K562 (cell line): ENCODE results near the gene LUZP1. TPM values are rescaled to one million over a fixed set of nuclear protein-coding genes. Genes with fewer than 3 reads are reported as not detected.

Source experiments
- ATF1 ChIP-seq, 2 experiments: fragments of 450-650 bp in 1 of 2; IDR thresholded peaks; 2 replicates each; pipeline ENCODE4 v1.6.1; 2016; ENCODE audit warnings: missing compliant biosample characterization in 1 of 2, missing genetic modification characterization in 1 of 2
- BMI1 ChIP-seq: fragments of 150-350 bp; IDR thresholded peaks from 2 replicates; pipeline ENCODE4 v1.6.1; 2014; ENCODE audit warnings: low read length
- CCNT2 ChIP-seq: IDR thresholded peaks from 2 replicates; pipeline ENCODE4 v1.6.1; 2011; ENCODE audit warnings: borderline replicate concordance, low read depth, mild to moderate bottlenecking, moderate library complexity, mixed read lengths, low read length; ENCODE audit not compliant: insufficient read length; ENCODE audit errors: extremely low read depth
- CHD4 ChIP-seq: fragments of 200-600 bp; sonication (generic); IDR thresholded peaks from 3 replicates; pipeline ENCODE4 v1.6.1; 2012; ENCODE audit warnings: low read depth, mild to moderate bottlenecking, mixed read lengths, low read length, inconsistent platforms; ENCODE audit not compliant: insufficient read depth, insufficient replicate concordance, poor library complexity, severe bottlenecking
- DMBX1 ChIP-seq: fragments of 250-450 bp; sonication (Bioruptor Pico); IDR thresholded peaks from 2 replicates; pipeline ENCODE4 v1.8.0; 2022; ENCODE audit warnings: inconsistent platforms, mild to moderate bottlenecking, moderate library complexity, borderline replicate concordance
- E2F3 ChIP-seq: fragments of 250-450 bp; sonication (Bioruptor Pico); IDR thresholded peaks from 2 replicates; pipeline ENCODE4 v1.4.0; 2020; ENCODE audit warnings: mild to moderate bottlenecking
- ETV6 ChIP-seq, 3 experiments: fragments of 150-350 bp in 1 of 3; sonication (generic) in 1 of 3; formaldehyde crosslinking in 1 of 3; IDR thresholded peaks; 2 replicates each; pipeline versions ENCODE4 v1.6.1 to v1.8.0; 2014 to 2022; ENCODE audit warnings: borderline replicate concordance in 2 of 3, low read depth in 2 of 3, antibody characterized with exemption in 1 of 3, low read length in 1 of 3, mild to moderate bottlenecking in 1 of 3, missing genetic modification reagents in 1 of 3
- FOXP1 ChIP-seq: sonication (generic); formaldehyde crosslinking; IDR thresholded peaks from 2 replicates; pipeline ENCODE4 v1.8.0; 2022; ENCODE audit warnings: mild to moderate bottlenecking, missing genetic modification reagents
- FUS ChIP-seq: fragments of 200-400 bp; formaldehyde crosslinking; optimal IDR thresholded peaks from 2 replicates; pipeline ENCODE3; 2017; ENCODE audit warnings: low read depth, low read length
- HES1 ChIP-seq: fragments of 450-650 bp; IDR thresholded peaks from 2 replicates; pipeline ENCODE4 v1.6.1; 2016; ENCODE audit warnings: low read depth, mild to moderate bottlenecking, moderate library complexity
- HNRNPUL1 ChIP-seq: fragments of 200-400 bp; formaldehyde crosslinking; IDR thresholded peaks from 2 replicates; pipeline ENCODE4 v1.6.1; 2017; ENCODE audit warnings: low read length
- KLF16 ChIP-seq: IDR thresholded peaks from 2 replicates; pipeline ENCODE4 v1.6.1; 2016; ENCODE audit warnings: antibody characterized with exemption
- NBN ChIP-seq: fragments of 450-650 bp; IDR thresholded peaks from 2 replicates; pipeline ENCODE4 v1.6.1; 2016; ENCODE audit warnings: low read depth, mild to moderate bottlenecking
- PHF8 ChIP-seq: fragments of 200-600 bp; sonication (generic); IDR thresholded peaks from 2 replicates; pipeline ENCODE4 v1.6.1; 2012; ENCODE audit warnings: mixed run types, mild to moderate bottlenecking, inconsistent platforms, low read length, moderate library complexity, borderline replicate concordance
- POLR3G ChIP-seq: IDR thresholded peaks from 2 replicates; pipeline ENCODE4 v1.6.1; 2011; ENCODE audit not compliant: insufficient read length, insufficient replicate concordance; ENCODE audit errors: extremely low read depth
- SMARCE1 ChIP-seq: fragments of 450-650 bp; IDR thresholded peaks from 2 replicates; pipeline ENCODE4 v1.7.1; 2016; ENCODE audit warnings: mild to moderate bottlenecking
- TSC22D4 ChIP-seq: fragments of 450-650 bp; IDR thresholded peaks from 2 replicates; pipeline ENCODE4 v1.6.1; 2016; ENCODE audit warnings: missing genetic modification characterization, missing biosample characterization, control low read depth
- USF1 ChIP-seq: sonication (generic); formaldehyde crosslinking; IDR thresholded peaks from 2 replicates; pipeline ENCODE4 v1.9.0; 2022; ENCODE audit warnings: mild to moderate bottlenecking, missing genetic modification reagents
- ZBTB8A ChIP-seq: fragments of 450-650 bp; IDR thresholded peaks from 2 replicates; pipeline ENCODE4 v1.6.1; 2018; ENCODE audit warnings: mild to moderate bottlenecking, moderate library complexity; ENCODE audit not compliant: partially characterized antibody
- ZBTB9 ChIP-seq: fragments of 450-650 bp; formaldehyde crosslinking; IDR thresholded peaks from 2 replicates; pipeline ENCODE4 v1.4.0; 2020; ENCODE audit warnings: mild to moderate bottlenecking, moderate library complexity
- ZNF232 ChIP-seq: sonication (generic); formaldehyde crosslinking; IDR thresholded peaks from 2 replicates; pipeline ENCODE4 v1.8.0; 2022; ENCODE audit warnings: mild to moderate bottlenecking, missing genetic modification reagents
- ZNF274 ChIP-seq: IDR thresholded peaks from 2 replicates; pipeline ENCODE4 v1.6.1; 2011; ENCODE audit warnings: low read depth, mild to moderate bottlenecking, low read length, moderate library complexity, borderline replicate concordance
- ZNF584 ChIP-seq: fragments of 200-800 bp; sonication (Bioruptor generic); IDR thresholded peaks from 2 replicates; pipeline ENCODE4 v1.6.1; 2016; ENCODE audit warnings: low read depth, mild to moderate bottlenecking, missing genetic modification characterization, missing compliant biosample characterization
- ZNF764 ChIP-seq: fragments of 250-450 bp; sonication (Bioruptor Pico); IDR thresholded peaks from 2 replicates; pipeline ENCODE4 v1.4.0; 2020; ENCODE audit warnings: low read depth, mild to moderate bottlenecking, moderate library complexity
- polyA plus RNA-seq, 8 experiments: library from polyadenylated mRNA; depleted of rRNA in 4 of 8; stranded (reverse) in 5 of 8; unstranded in 3 of 8; fragments of >200 nt; fragmentation: Nextera tagmentation in 2 of 8; fragmentation: Illumina TruSeq in 1 of 8; extraction: Ambion mirVana in 2 of 8; extraction: Trizol in 1 of 8; gene quantifications; 2 replicates each; pipeline versions ENCODE4 v1.2.1 to v1.2.3, GENCODE V29; 2011 to 2014; ENCODE audit warnings: inconsistent platforms in 1 of 8, missing spikeins in 1 of 8
- total RNA-seq, 7 experiments: library from RNA; depleted of rRNA in 6 of 7; stranded (reverse); fragments of >200 nt in 6 of 7; fragmentation: Illumina TruSeq in 2 of 7; extraction: Trizol in 2 of 7; gene quantifications; 2 replicates each; pipeline versions ENCODE4 v1.2.1 to v1.2.3, GENCODE V29; 2011 to 2021; ENCODE audit warnings: low replicate concordance in 1 of 7
- TF ChIP-seq, protein P1 (sequence below): IDR thresholded peaks from 2 replicates; pipeline ENCODE4 v1.6.1; 2014; ENCODE audit warnings: antibody characterized with exemption

LUZP1 gene
- total and polyA plus RNA-seq, 9 of the 15 experiments (the other 6 are each of a cell fraction or from before 2014, with no cell fraction given), result 6.5 to 19.1 (median 12.4) TPM

DNA sequence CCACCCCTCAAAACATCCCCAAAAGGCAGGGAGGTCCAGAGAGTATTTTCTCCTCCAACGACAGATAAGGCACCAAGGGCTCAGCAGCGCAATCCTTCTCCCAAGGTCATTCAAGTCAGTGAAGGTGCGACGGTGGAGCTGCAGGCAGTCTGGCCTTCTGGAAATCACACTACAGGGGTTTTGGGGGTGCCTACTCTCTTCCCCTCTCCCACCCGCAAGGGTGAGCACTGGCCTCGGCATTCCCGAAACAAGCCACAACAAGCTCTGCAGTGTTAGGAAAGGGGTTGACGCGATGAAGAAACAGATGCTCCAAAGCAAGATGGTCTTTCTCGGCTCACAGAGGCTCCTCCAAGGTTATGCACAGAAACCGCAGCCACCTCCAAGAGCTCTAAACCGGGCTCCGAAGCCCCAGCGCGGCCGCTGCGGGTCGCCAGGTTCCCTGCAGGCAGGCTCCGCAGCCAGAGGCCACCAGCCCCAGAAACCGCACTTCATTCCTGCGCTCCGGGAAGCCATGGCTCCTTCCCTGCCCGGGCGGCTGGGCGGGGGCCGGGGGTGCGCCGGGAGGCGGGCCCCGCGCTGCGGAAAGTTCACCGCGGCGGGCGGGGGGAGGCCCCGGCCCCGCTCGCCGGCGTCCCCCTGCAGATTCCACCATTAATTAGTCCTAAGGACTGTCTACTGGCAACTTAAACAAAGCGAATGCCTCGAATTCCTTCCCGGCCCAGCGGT, 1.1 kb downstream of the LUZP1 start (continued):
- TF ChIP-seq, protein P1, sequence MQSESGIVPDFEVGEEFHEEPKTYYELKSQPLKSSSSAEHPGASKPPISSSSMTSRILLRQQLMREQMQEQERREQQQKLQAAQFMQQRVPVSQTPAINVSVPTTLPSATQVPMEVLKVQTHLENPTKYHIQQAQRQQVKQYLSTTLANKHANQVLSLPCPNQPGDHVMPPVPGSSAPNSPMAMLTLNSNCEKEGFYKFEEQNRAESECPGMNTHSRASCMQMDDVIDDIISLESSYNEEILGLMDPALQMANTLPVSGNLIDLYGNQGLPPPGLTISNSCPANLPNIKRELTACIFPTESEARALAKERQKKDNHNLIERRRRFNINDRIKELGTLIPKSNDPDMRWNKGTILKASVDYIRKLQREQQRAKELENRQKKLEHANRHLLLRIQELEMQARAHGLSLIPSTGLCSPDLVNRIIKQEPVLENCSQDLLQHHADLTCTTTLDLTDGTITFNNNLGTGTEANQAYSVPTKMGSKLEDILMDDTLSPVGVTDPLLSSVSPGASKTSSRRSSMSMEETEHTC, result no peak
- TF ChIP-seq KLF16, result no peak
- TF ChIP-seq E2F3, result no peak
- no peak for TF ChIP-seq ZBTB8A
- TF ChIP-seq CCNT2, result peak; percentile 70
- TF ChIP-seq NBN, result no peak
- no peak for TF ChIP-seq ZNF274
- no peak for TF ChIP-seq TSC22D4 (tag)
- no peak for TF ChIP-seq ZNF584
- TF ChIP-seq ETV6 (IDR thresholded peaks at IDR 0.05; ENCODE audit: borderline replicate concordance in 1 of 2, low read depth in 2 of 2, low read length in 1 of 2), result no peak
- no peak for TF ChIP-seq ETV6 (CRISPR knock-in tag; IDR thresholded peaks at IDR 0.05; ENCODE audit: borderline replicate concordance)
- no peak for TF ChIP-seq POLR3G
- TF ChIP-seq BMI1, result no peak
- 0 out of 2 replicates have a peak, but pooled peaks have one; percentile 27 for TF ChIP-seq SMARCE1
- no peak for TF ChIP-seq HES1
- no peak for TF ChIP-seq FOXP1
- TF ChIP-seq PHF8, result no peak
- no peak for TF ChIP-seq ATF1 (CRISPR knock-in tag; IDR thresholded peaks at IDR 0.05)
- no peak for TF ChIP-seq ATF1 (tag; IDR thresholded peaks at IDR 0.05)
- no peak for TF ChIP-seq CHD4
- TF ChIP-seq HNRNPUL1, result no peak
- no peak for TF ChIP-seq FUS
- TF ChIP-seq USF1, result peak; percentile 20; the same call in 1 of the 2 replicates
- no peak for TF ChIP-seq DMBX1
- no peak for TF ChIP-seq ZBTB9 (CRISPR knock-in tag)
- no peak for TF ChIP-seq ZNF764
- no peak for TF ChIP-seq ZNF232
